Neuron (in vitro differentiated cells): ENCODE results near the gene RFC1.

Experiments
- H2AFZ ChIP-seq: one replicate; pipeline ENCODE4 v1.6.1; 2013; ENCODE audit warnings: low read depth, mild to moderate bottlenecking, inconsistent platforms, low read length, moderate library complexity
- H3K27me3 ChIP-seq: one replicate; pipeline ENCODE4 v1.6.1; 2013; ENCODE audit warnings: low read length; ENCODE audit not compliant: insufficient read depth
- H3K36me3 ChIP-seq: one replicate; pipeline ENCODE4 v1.6.1; 2013; ENCODE audit warnings: low read length; ENCODE audit not compliant: insufficient read depth
- H3K4me1 ChIP-seq: one replicate; pipeline ENCODE4 v1.6.1; 2013; ENCODE audit warnings: low read length; ENCODE audit not compliant: insufficient read depth
- H3K4me3 ChIP-seq: 2 replicates; pipeline ENCODE4 v1.5.1; 2013; ENCODE audit warnings: mild to moderate bottlenecking, low read length, moderate library complexity
- H3K9me3 ChIP-seq: one replicate; pipeline ENCODE4 v1.6.1; 2013; ENCODE audit warnings: low read length

The RFC1 gene

GRCh38 chr4:39348371-39349315, 17.5 kb downstream of the RFC1 start:
- Histone ChIP-seq H3K4me3 (no peak overlapping the region), H3K36me3 (peaks cover 51% of the 10 kb centered on the region), H3K9me3 (no peaks in the 10 kb centered on the region), H3K4me1 (no peaks in the 10 kb centered on the region), H3K27me3 (no peaks in the 10 kb centered on the region), H2AFZ (no peak overlapping the region)

GRCh38 chr4:39346856-39347519, 19.2 kb downstream of the RFC1 start:
- Histone ChIP-seq H3K4me1 (no peaks in the 10 kb centered on the region), H3K36me3 (peaks cover 56% of the 10 kb centered on the region), H3K4me3 (no peak overlapping the region), H2AFZ (no peak overlapping the region), H3K27me3 (no peaks in the 10 kb centered on the region), H3K9me3 (no peaks in the 10 kb centered on the region)

DNA sequence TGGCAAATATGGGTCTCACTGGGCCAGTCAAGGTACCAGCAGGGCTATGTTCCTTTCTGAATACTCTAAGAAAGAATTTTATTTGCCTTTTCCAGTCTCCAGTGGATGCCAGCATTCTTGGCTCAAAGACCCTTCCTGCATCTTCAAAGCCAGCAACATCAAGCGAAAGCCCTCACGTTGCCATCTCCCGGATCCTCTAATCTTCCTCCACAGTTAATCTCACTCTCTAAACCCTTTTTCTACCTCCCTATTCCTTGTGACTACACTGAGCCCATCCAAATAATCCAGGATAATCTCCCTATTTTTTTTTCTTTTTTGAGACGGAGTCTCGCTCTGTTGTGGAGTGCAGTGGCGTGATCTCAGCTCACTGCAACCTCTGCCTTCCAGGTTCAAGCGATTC, 23.4 kb downstream of the RFC1 start:
- no peak overlapping the region for H3K4me3 ChIP-seq
- no peaks in the 10 kb centered on the region for H3K27me3 ChIP-seq
- no peak overlapping the region for H2AFZ ChIP-seq
- H3K4me1 ChIP-seq = no peaks in the 10 kb centered on the region
- H3K36me3 ChIP-seq = peaks cover 35% of the 10 kb centered on the region
- no peaks in the 10 kb centered on the region for H3K9me3 ChIP-seq

DNA sequence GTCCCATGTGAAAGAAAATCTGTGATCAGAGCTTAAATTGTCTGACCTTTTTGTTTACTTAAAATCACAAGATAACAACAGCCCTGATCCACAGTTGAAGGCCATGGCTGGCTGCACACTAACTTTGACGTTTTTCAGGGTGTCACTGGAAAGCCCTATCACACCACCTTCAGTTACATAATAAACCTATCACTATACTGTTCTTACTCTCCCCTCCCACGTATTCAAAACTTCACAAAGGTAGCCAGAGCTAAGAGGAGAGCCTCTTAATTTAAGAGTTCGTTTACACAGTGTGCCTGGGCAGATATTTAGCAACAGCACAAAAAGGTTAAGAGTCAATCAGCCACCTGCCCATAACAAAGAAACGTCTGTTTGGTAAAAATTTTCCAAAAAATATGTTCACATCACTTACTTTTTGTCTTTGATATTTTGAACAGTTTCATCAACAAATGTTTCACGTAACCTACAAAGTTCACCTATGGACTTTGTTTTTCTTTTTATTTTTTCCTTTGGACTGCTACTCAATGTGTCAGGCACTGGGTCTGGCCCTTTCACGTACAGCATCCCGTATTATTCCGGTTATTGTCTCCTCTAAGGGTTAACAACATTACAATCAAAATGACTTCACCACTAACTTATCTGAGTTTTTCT, 25.0 kb downstream of the RFC1 start:
- Histone ChIP-seq H3K4me1 (no peaks in the 10 kb centered on the region), H3K27me3 (no peaks in the 10 kb centered on the region), H3K4me3 (no peak overlapping the region), H3K9me3 (no peaks in the 10 kb centered on the region), H3K36me3 (peaks cover 24% of the 10 kb centered on the region), H2AFZ (no peak overlapping the region)

DNA sequence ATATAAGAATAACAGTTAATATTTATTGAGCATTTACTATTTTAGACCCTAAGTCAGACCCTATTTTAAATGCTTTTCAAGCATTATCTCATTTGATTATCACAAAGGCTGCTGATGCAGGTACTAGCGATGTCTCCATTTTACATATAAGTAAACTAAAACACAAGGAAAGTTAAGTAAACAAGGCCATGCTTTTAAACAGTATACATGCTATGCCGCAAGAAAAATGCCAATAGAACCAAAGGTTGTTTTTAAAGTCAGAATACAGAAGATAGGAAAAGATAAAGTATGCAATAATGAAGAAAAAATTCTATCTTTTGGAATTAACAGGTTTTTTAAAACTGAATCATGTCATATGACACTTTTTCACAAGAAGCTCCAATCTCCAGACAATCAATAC, 26.2 kb downstream of the RFC1 start:
- no peaks in the 10 kb centered on the region for H3K9me3 ChIP-seq
- peaks cover 23% of the 10 kb centered on the region for H3K36me3 ChIP-seq
- no peak overlapping the region for H2AFZ ChIP-seq
- H3K4me3 ChIP-seq = no peak overlapping the region
- H3K27me3 ChIP-seq = no peaks in the 10 kb centered on the region
- H3K4me1 ChIP-seq = no peaks in the 10 kb centered on the region

GRCh38 chr4:39337841-39338240, 28.3 kb downstream of the RFC1 start:
- Histone ChIP-seq H3K9me3 (no peaks in the 10 kb centered on the region), H3K27me3 (no peaks in the 10 kb centered on the region), H3K4me1 (no peaks in the 10 kb centered on the region), H3K4me3 (no peak overlapping the region), H3K36me3 (peaks cover 9% of the 10 kb centered on the region), H2AFZ (no peak overlapping the region)

DNA sequence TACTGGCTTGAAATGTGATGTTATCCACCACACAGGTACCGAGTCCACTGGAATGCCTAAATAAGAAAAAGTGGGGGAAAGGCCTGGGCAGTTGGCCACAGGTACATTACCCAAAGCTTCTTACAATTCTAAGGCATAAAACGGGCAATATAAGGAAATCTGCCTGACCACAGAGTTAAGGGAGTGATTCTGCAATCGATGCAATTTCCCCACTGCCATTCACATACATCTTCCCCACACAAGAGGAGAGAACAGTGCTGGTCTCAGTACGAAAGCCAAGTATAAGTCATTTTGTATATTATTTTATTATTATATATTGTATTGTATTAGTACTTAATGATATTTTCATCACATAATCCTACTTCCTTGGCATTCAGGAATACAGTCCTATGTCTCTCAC, 30.6 kb downstream of the RFC1 start:
- Histone ChIP-seq H3K9me3 (no peaks in the 10 kb centered on the region), H2AFZ (no peak overlapping the region), H3K27me3 (no peaks in the 10 kb centered on the region), H3K36me3 (no peaks in the 10 kb centered on the region), H3K4me3 (no peak overlapping the region), H3K4me1 (no peaks in the 10 kb centered on the region)

DNA sequence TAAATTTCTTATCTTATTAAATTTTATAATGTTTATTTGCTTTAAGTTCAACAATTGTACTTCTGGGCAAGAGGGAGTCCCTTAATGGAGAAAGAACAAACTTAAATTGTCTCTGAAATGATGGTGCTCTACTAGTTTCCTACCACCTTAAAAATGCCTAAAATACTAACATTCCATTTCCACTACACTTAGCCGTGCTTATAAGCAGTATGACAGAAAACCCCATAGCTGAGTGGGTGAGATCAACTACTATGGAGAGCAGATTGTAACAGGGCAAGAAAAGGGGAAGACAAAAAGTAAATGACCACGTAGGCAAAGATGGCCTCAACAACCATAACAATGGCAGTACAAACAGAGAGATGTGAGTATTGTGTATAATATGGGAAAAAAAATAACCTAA, 35.0 kb downstream of the RFC1 start:
- Histone ChIP-seq H3K36me3 (peaks cover 9% of the 10 kb centered on the region), H3K27me3 (no peaks in the 10 kb centered on the region), H3K4me1 (no peaks in the 10 kb centered on the region), H3K9me3 (no peaks in the 10 kb centered on the region), H2AFZ (no peak overlapping the region), H3K4me3 (no peak overlapping the region)

DNA sequence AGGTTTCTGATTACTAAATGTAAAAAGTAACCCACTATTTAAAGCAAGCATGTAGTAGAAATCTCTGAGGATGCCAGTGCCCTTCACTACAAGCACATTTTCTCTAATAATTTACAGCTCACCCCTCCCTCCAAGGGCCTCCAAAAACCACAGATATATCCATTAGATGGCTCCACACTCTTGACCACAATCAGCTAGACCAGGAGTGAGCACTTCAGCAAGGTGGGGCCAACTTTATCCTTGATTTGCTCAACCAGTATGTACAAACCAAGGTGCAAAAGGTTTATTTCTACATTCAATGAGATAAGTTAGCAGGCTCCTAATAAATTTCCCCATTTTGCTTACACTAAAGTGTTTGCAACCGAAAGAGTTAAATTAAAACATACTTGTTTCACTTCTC, 35.8 kb downstream of the RFC1 start:
- Histone ChIP-seq H2AFZ (no peak overlapping the region), H3K4me1 (no peaks in the 10 kb centered on the region), H3K27me3 (no peaks in the 10 kb centered on the region), H3K4me3 (no peak overlapping the region), H3K9me3 (no peaks in the 10 kb centered on the region), H3K36me3 (peaks cover 16% of the 10 kb centered on the region)

DNA sequence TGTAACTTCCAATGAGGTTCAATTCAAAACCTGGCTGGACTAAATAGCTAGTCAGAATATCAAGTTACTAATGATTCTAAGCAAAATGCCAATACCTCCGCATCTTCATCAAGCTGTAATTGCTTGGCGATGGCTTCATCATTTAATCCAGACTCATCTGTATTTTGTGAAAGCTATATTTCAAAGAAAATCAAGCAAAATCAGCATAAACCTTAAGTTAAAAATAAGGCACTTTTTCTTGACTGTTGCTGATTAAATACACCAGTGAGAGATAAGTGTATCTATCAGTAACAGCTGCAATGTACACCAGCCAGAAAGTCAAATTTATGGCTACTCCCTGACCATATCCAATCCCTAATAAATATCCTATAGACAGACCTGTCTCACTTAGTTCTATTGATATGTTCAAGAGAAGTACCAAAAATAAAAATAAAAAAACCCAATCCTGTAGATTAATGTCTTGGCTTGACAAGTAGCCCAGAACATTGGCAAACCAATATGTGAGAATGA, 39.6 kb downstream of the RFC1 start:
- H3K4me1 ChIP-seq = no peaks in the 10 kb centered on the region
- peaks cover 37% of the 10 kb centered on the region for H3K36me3 ChIP-seq
- H3K4me3 ChIP-seq = no peak overlapping the region
- H3K27me3 ChIP-seq = no peaks in the 10 kb centered on the region
- H3K9me3 ChIP-seq = no peaks in the 10 kb centered on the region
- no peak overlapping the region for H2AFZ ChIP-seq

GRCh38 chr4:39324897-39325613, 41.1 kb downstream of the RFC1 start:
- Histone ChIP-seq H3K4me3 (no peak overlapping the region), H3K4me1 (no peaks in the 10 kb centered on the region), H3K36me3 (peaks cover 49% of the 10 kb centered on the region), H2AFZ (no peak overlapping the region), H3K9me3 (no peaks in the 10 kb centered on the region), H3K27me3 (no peaks in the 10 kb centered on the region)

GRCh38 chr4:39324446-39324845, 41.7 kb downstream of the RFC1 start:
- Histone ChIP-seq H3K27me3 (no peaks in the 10 kb centered on the region), H3K4me1 (no peaks in the 10 kb centered on the region), H3K9me3 (no peaks in the 10 kb centered on the region), H3K4me3 (no peak overlapping the region), H3K36me3 (peaks cover 54% of the 10 kb centered on the region), H2AFZ (no peak overlapping the region)
